Stimulated activated CD8-positive, alpha-beta memory T cell treated with anti-CD3 and anti-CD28 coated beads, Interleukin-7, amount 100 ng/mL, for 24 hours (primary cell): ENCODE data around the gene DEXI.
"Not testable (repeated sequence)": the region's sequence is repeated elsewhere in the genome, so short reads cannot be mapped to it uniquely, and the experiment has no call there.

Experiments
- DNase-seq: peaks from one replicate; pipeline ENCODE4 v3.0.0-alpha.2; 2020; ENCODE audit warnings: low read depth

The DEXI gene

DNA sequence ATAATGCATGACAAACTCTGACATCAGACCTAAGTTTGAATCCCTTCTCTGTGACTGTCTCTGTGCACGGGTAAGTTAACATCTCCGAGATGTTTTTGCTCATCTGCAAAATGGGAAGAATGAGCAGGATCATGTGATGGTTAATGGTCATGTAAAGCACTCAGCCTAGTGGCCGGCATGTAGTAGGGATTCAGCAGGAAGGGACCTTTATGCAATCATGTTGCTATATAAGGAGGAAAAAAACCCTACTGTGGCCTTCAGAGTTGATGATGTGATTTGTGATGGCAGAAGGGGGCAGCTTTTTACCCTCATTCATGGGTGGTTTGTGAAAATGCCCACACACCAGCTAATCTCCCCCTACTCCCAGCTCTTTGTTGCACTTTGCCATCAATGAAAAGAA, 26.2 kb upstream of the DEXI start:
- DNase-seq: no peak

GRCh38 chr16:10967986-10968385, 25.7 kb upstream of the DEXI start:
- DNase-seq: no peak

GRCh38 chr16:10966559-10966958, 24.3 kb upstream of the DEXI start:
- not testable (repeated sequence) for DNase-seq

DNA sequence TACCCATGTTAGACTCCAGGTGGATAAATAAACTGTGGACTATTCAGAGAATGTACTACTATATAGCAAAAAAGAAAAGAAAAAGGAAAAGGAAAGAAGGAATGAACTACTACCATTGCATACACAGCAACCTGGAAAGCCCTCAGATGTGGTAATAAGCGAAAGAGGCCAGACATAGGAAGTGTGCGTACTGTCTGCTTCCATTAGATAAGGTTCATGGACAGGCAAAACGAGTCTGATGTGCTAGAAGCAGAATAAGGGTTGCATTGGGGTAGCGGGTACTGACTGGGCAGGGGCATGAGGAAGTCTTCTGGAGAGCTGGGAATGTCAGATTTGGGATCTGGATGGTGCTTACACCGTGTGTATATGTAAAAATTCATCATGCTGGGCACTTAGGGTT, 23.9 kb upstream of the DEXI start:
- DNase-seq: no peak

DNA sequence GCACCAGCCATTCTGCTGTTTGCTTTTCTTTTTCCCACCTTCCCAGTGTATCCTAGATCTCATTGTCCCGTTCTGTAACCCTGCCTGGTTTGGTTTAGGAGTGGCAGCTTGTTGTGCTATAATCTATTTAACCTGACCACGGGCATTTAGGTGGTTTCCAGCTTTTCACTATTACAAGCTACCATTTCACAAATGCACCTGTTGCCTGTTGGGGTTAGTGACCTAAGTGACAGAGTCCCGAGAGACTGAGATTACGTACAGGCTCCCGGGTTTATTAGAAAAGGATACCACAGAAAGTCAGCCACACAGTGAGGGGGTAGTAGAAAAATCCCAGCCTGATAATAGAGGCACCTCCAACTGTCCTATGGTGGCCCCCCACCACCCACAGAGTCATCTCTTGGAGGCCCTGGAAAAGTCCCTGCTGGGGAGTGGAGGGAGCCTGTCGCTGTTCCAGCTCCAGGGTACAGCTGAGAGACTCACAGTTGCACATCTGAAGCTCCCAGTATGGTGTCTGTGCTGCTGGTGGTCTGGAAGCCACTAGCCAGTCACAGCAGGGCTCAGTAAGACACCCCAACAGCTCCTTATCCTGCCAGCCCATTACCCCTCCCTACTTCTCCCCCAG, 23.3 kb upstream of the DEXI start:
- no peak for DNase-seq

DNA sequence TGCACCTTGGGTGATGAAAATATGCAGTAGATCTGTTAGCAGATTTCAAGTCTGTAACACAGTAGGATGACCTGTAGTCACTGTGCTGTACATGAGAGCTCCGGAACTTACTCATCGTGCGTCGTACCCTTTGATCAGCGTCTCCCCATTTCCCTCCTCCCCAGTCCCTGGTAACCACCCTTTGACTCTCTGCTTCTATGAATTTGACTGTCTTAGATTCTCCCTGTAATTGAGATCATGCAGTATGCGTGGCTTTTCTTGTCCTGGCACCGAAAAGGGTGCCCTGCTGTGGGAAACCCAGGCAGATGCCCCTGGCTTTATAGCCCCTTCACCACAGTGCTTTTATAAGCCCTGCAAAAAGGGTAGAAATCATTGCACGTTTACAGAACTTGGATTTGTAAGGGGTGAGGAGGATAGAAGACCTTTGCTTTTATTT, 22.6 kb upstream of the DEXI start:
- no peak for DNase-seq

GRCh38 chr16:10964039-10964890, 22.0 kb upstream of the DEXI start:
- DNase-seq: peak; percentile 71

DNA sequence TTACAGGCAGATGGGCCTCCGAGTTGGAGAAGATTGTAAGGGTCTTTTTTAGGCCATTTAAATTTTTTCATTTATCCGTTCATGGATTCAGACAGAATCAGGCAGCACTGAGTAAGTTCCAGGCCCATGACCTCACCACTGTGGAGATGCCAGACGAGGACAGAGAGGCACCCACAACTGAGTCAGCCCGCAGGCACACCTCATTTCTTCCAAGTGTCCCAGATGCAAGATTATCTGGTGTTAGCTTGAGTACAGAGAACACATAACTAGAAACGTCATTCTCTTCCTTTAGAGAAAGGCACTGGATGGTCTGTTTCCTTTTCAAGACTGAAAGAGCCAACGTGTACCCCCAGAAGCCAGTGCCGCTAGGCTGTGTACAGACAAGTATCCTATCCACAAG, 19.0 kb upstream of the DEXI start:
- no peak for DNase-seq

DNA sequence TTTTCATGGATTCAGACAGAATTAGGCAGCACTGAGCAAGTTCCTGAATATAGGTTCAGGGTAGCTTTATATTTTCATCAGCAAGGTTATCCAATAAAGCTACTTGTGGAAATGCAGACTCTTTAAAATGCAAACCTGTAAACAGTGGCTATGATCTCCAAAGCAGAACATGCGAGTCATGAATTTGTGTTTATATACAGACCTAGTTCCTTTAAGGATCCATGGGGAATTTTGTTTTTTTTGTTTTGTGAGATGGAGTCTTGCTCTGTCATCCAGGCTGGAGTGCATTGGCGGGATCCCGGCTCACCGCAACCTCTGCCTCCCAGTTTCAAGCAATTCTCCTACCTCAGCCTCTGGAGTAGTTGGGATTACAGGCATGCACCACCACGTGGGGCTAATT, 16.9 kb upstream of the DEXI start:
- no peak for DNase-seq

- DNase-seq: no peak
Measured at GRCh38 chr16:10957771-10958482, 15.7 kb upstream of the DEXI start.

- DNase-seq: no peak
Measured at GRCh38 chr16:10954903-10955302, 12.6 kb upstream of the DEXI start.

- no peak for DNase-seq
Measured at GRCh38 chr16:10951026-10951425, 8.8 kb upstream of the DEXI start.

DNA sequence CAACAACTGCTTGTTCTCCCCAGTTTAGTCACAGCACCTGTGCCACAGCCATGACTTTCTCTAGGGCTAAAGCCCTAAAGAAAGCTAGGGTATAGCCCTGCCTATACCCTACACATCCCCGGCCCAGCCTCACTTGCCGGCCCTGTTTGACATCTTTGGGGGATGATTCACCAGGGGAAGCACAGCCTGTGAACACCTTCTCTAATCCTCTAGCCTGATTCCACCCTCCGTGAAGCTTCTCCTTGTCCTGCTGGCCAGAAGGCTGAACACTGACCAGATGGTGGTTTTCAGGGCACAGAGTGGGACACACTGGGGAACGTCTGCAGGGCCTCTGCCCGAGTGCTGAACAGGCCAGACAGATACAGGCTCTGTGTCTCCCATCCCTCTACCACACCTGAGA, 8.1 kb upstream of the DEXI start:
- DNase-seq: no peak

GRCh38 chr16:10949424-10949970, 7.2 kb upstream of the DEXI start:
- DNase-seq: no peak

GRCh38 chr16:10947211-10947787, 5.0 kb upstream of the DEXI start:
- DNase-seq: no peak

DNA sequence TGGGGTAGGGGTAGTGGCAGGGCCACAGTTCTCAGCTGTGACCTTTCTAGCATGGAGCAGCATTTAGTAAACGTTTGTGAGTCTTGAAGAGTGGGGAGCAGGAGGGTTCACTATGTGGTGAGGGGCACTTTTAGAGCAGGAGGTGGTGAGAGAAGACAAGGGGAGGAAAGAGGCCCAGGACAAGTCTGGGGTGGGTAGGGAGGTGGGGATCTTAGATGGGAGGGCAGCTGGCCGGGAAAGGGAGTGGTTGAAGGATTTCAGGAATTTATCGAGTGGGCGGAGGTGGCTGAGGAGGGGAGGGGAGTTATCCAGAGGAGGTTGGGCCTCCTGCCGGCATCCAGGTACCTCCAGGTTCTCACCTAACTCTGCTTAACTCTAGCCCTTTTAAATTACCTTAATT, 4.0 kb upstream of the DEXI start:
- DNase-seq: no peak

DNA sequence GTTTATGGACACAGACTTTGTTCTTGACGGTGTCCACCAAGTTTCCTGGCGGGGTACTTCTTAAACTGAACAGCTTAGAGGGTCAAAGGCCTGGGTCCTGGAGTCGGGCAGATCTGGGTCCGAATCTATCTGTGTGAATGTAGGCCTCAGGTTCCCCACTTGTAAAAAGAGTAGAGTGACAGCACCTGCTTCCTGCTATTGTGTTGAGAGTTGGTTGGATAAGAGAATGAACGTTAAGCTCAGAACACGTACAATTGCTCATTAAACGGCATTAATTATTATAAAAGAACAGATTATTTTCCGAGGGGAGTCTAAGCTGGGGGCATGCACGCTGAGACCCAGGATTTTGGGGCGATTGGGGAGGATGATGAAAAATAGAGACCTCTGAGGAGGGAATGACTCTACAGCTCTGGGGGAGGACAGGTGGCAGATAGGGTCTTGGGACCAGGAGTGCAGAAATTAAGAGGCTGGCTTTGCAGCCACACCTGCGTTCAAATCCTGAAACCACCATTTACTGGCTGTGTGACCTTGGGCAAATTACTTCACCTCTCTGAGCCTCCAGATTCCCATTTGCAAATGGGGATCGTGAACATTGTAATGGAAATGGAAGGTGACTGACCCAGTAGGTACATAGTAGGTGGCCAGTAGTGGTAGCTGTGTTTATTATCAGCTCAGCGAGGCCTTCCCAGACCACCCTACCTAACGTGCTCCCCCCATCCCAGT, 3.0 kb upstream of the DEXI start:
- no peak for DNase-seq

- DNase-seq: peak; percentile 88
Measured at GRCh38 chr16:10944249-10945064, 2.2 kb upstream of the DEXI start, which contains the start of gene CLEC16A. TSS of gene CLEC16A (plus strand) at chr16:10944564. CDS start at chr16:10944718, 154 bp downstream.

GRCh38 chr16:10943064-10943353, 741 bp upstream of the DEXI start:
- DNase-seq: no peak

GRCh38 chr16:10941935-10942351, 325 bp downstream of the DEXI start:
- DNase-seq: not testable (repeated sequence)
